Stimulated activated CD8-positive, alpha-beta memory T cell treated with anti-CD3 and anti-CD28 coated beads, Interleukin-7, amount 100 ng/mL, for 1 hour (primary cell): ENCODE measurements around the gene MAML3.

Experiments
- DNase-seq, 2 donors: peaks; one replicate each; pipeline ENCODE4 v3.0.0-alpha.2; 2020; ENCODE audit warnings: low read depth in 2 of 2

MAML3 gene

GRCh38 chr4:140100771-140101170, 53.2 kb downstream of the MAML3 start:
- DNase-seq, result no peak

GRCh38 chr4:140099983-140100382, 54.0 kb downstream of the MAML3 start:
- no peak for DNase-seq

- no peak for DNase-seq
Observed at GRCh38 chr4:140098455-140099160, 55.4 kb downstream of the MAML3 start.

GRCh38 chr4:140097572-140097971, 56.4 kb downstream of the MAML3 start:
- DNase-seq, result no peak

- DNase-seq, result no peak
Observed at GRCh38 chr4:140096921-140097320, 57.1 kb downstream of the MAML3 start.

- DNase-seq, result no peak
Observed at GRCh38 chr4:140096483-140096861, 57.5 kb downstream of the MAML3 start.

- DNase-seq, result no peak
Observed at GRCh38 chr4:140095694-140096482, 58.1 kb downstream of the MAML3 start.

GRCh38 chr4:140094438-140095420, 59.3 kb downstream of the MAML3 start:
- DNase-seq, result no peak

GRCh38 chr4:140092094-140092851, 61.7 kb downstream of the MAML3 start:
- no peak for DNase-seq

- DNase-seq, result no peak
Observed at GRCh38 chr4:140091305-140091704, 62.7 kb downstream of the MAML3 start.

GRCh38 chr4:140090215-140090731, 63.7 kb downstream of the MAML3 start:
- DNase-seq, result no peak

GRCh38 chr4:140089216-140089615, 64.8 kb downstream of the MAML3 start:
- no peak for DNase-seq

GRCh38 chr4:140088323-140088967, 65.5 kb downstream of the MAML3 start:
- DNase-seq, result no peak

- DNase-seq, result no peak
Observed at GRCh38 chr4:140085881-140086280, 68.1 kb downstream of the MAML3 start.

- DNase-seq, result no peak
Observed at GRCh38 chr4:140085062-140085622, 68.8 kb downstream of the MAML3 start.

GRCh38 chr4:140084385-140084784, 69.6 kb downstream of the MAML3 start:
- no peak for DNase-seq

- no peak for DNase-seq
Observed at GRCh38 chr4:140082391-140082755, 71.6 kb downstream of the MAML3 start.

GRCh38 chr4:140081641-140082390, 72.2 kb downstream of the MAML3 start:
- DNase-seq, result no peak

- DNase-seq, result no peak
Observed at GRCh38 chr4:140080883-140081282, 73.1 kb downstream of the MAML3 start.

GRCh38 chr4:140078366-140078765, 75.6 kb downstream of the MAML3 start:
- DNase-seq, result no peak
